WI38 (cell line): ENCODE measurements around the gene STMN3.
A peak's percentile ranks its signal among the peaks of the same experiment; 100 is the strongest.

ENCODE experiments used
- H3K4me3 ChIP-seq: 2 replicates; pipeline ENCODE4 v1.5.1; 2011; ENCODE audit warnings: low read depth, mild to moderate bottlenecking, control low read depth, low read length
- CTCF ChIP-seq: IDR thresholded peaks from 2 replicates; pipeline ENCODE4 v1.5.1; 2012; ENCODE audit warnings: low read depth, mild to moderate bottlenecking, control low read depth, low read length

STMN3 gene

DNA sequence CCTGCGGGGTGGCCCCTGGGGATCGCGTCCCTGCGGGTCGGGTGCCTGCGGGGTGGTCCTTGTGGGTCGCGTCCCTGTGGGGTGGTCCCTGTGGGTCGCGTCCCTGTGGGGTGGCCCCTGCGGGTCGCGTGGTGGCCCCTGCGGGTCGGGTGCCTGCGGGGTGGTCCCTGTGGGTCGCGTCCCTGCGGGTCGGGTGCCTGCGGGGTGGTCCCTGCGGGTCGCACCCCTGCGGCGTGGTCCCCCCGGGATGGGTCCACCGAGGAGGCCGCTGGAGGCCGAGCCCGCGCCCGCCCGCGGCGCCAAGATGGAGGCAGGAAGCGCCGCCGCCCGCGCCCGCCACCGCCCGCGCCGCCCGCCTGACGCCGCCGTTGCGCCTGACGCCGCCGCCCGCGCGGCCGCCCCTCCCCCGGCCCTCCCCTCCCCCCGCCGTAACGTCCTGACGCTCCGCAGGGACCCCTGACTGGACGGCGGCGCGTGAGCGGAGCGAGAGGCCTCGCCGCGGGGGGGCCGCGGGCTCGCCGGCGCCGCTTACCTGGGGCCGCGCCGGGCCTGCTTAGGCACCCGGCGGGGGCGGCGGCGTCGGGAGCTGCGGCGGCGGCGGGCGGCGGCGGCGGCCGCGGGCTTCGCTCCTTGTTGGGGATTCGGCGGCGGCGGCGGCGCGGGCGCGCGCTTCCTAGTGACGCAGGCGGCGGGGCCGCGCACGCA lies 26.6 kb downstream of the STMN3 start, which contains the start of gene GMEB2:
TSS of gene GMEB2 (minus strand) at position 678 of the 705 bp plus-strand sequence. CDS start 7,704 bp downstream, outside the sequence.
- H3K4me3 ChIP-seq = peak within 1 kb of the TSS; percentile 94
- no peak for TF ChIP-seq CTCF

GRCh38 chr20:63625771-63626423 lies 27.3 kb downstream of the STMN3 start:
- no peak for TF ChIP-seq CTCF
- H3K4me3 ChIP-seq = peak overlapping the region; percentile 94

- H3K4me3 ChIP-seq = no peak overlapping the region
- TF ChIP-seq CTCF = no peak
Measured at GRCh38 chr20:63624486-63624885, 28.7 kb downstream of the STMN3 start.

DNA sequence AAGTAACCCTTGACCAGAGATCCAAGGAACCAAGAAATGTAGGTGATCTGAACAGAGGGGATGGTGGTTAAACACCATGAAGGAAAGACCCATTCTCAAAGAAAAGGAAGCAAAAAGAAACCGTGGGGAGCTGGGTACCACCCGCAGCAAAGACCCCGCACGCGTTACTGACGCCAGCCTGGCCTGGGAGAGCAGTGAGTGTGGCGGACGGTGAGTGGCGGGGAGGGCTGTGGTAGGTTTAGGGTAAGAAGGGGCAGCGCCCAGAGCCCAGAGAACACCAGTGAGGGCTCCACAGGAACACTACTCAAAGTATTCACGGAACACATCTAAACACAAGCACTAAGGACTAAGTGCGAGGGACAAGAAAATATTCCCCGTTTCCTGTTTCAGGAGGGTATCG lies 30.5 kb downstream of the STMN3 start:
- H3K4me3 ChIP-seq = no peak overlapping the region
- no peak for TF ChIP-seq CTCF

- H3K4me3 ChIP-seq = no peak overlapping the region
- no peak for TF ChIP-seq CTCF
Measured at GRCh38 chr20:63622096-63622495, 31.1 kb downstream of the STMN3 start.

GRCh38 chr20:63620991-63621390 lies 32.2 kb downstream of the STMN3 start:
- no peak for TF ChIP-seq CTCF
- no peak overlapping the region for H3K4me3 ChIP-seq

GRCh38 chr20:63619505-63619904 lies 33.7 kb downstream of the STMN3 start:
- no peak for TF ChIP-seq CTCF

More at GRCh38 chr20:63619505-63619904, 33.7 kb downstream of the STMN3 start:
- no peak overlapping the region for H3K4me3 ChIP-seq
